Peyer's patch (tissue), 4 donors: ENCODE data around the gene DYNLT2B.

Experiments used
- POLR2A ChIP-seq, 2 donors: fragments of 450-650 bp; IDR thresholded peaks; one replicate each; pipeline ENCODE4 v1.5.1; 2017; ENCODE audit warnings: antibody characterized with exemption in 2 of 2, mild to moderate bottlenecking in 2 of 2, moderate library complexity in 2 of 2
- TF ChIP-seq, protein P1 (sequence below), 6 experiments: fragments of 450-650 bp in 4 of 6; fragments of 200-600 bp in 2 of 6; sonication (generic) in 1 of 6; IDR thresholded peaks; one replicate each; pipeline ENCODE4 v1.5.1; 2017 to 2019; ENCODE audit warnings: antibody characterized with exemption in 6 of 6, mild to moderate bottlenecking in 3 of 6, moderate library complexity in 1 of 6

- no peak for TF ChIP-seq POLR2A (IDR thresholded peaks at IDR 0.05)
- TF ChIP-seq, protein P1, sequence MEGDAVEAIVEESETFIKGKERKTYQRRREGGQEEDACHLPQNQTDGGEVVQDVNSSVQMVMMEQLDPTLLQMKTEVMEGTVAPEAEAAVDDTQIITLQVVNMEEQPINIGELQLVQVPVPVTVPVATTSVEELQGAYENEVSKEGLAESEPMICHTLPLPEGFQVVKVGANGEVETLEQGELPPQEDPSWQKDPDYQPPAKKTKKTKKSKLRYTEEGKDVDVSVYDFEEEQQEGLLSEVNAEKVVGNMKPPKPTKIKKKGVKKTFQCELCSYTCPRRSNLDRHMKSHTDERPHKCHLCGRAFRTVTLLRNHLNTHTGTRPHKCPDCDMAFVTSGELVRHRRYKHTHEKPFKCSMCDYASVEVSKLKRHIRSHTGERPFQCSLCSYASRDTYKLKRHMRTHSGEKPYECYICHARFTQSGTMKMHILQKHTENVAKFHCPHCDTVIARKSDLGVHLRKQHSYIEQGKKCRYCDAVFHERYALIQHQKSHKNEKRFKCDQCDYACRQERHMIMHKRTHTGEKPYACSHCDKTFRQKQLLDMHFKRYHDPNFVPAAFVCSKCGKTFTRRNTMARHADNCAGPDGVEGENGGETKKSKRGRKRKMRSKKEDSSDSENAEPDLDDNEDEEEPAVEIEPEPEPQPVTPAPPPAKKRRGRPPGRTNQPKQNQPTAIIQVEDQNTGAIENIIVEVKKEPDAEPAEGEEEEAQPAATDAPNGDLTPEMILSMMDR (IDR thresholded peaks at IDR 0.05): no peak
Observed at GRCh38 chr3:196339493-196340254, 21.6 kb upstream of the DYNLT2B start.
